GM19238 (cell line): ENCODE results near the gene COPS3.

Experiments used
- DNase-seq: peaks from one replicate; pipeline ENCODE4 v3.0.0; 2011; ENCODE audit warnings: low spot score; ENCODE audit not compliant: insufficient read length

The COPS3 gene

GRCh38 chr17:17246879-17247278, 34.2 kb downstream of the COPS3 start:
- DNase-seq = no peak

GRCh38 chr17:17243163-17243562, 37.9 kb downstream of the COPS3 start:
- DNase-seq = no peak

GRCh38 chr17:17242246-17242645, 38.8 kb downstream of the COPS3 start:
- DNase-seq = no peak

- no peak for DNase-seq
These were observed 39.4 kb downstream of the COPS3 start for GRCh38 chr17:17241656-17242055.

GRCh38 chr17:17239832-17240231, 41.2 kb downstream of the COPS3 start:
- no peak for DNase-seq

GRCh38 chr17:17237026-17237799, 43.8 kb downstream of the COPS3 start, which contains the start of gene FLCN:
TSS of gene FLCN (minus strand) at chr17:17237168. CDS start at chr17:17228137, 9,031 bp downstream.
- DNase-seq = peak; percentile 82

GRCh38 chr17:17236295-17237025, 44.6 kb downstream of the COPS3 start:
- DNase-seq = no peak

- DNase-seq = no peak
These were observed 45.6 kb downstream of the COPS3 start for GRCh38 chr17:17235212-17236174.

- DNase-seq = no peak
These were observed 48.8 kb downstream of the COPS3 start for GRCh38 chr17:17232303-17232621.

GRCh38 chr17:17231621-17232302, 49.3 kb downstream of the COPS3 start:
- no peak for DNase-seq

GRCh38 chr17:17229416-17230384, 51.3 kb downstream of the COPS3 start:
- no peak for DNase-seq

- no peak for DNase-seq
These were observed 52.3 kb downstream of the COPS3 start for GRCh38 chr17:17228521-17229279.

- no peak for DNase-seq
These were observed 53.2 kb downstream of the COPS3 start for GRCh38 chr17:17227608-17228520.

- no peak for DNase-seq
These were observed 54.4 kb downstream of the COPS3 start for GRCh38 chr17:17226451-17227265.

GRCh38 chr17:17225901-17226300, 55.1 kb downstream of the COPS3 start:
- no peak for DNase-seq

- DNase-seq = no peak
These were observed 56.9 kb downstream of the COPS3 start for GRCh38 chr17:17224137-17224536.

- no peak for DNase-seq
These were observed 57.3 kb downstream of the COPS3 start for GRCh38 chr17:17223736-17224135.
